ENCODE results near the gene PRKG1.

Gene PRKG1

GRCh38 chr10:52108236-52108635 is 1033.9 kb downstream of the PRKG1 start:
- TF ChIP-seq CTCF (IDR thresholded peaks at IDR 0.05; ENCODE audit: low read depth, low read length) = no peak
- Histone ChIP-seq H3K36me3 (no peaks in the 10 kb centered on the region), H3K27me3 (ENCODE audit: insufficient read depth, low read depth, severe bottlenecking) (no peaks in the 10 kb centered on the region), H3K27ac (no peak overlapping the region), H3K9me3 (ENCODE audit: severe bottlenecking) (no peaks in the 10 kb centered on the region), H3K4me3 (ENCODE audit: low read depth, low read length) (no peak overlapping the region)
- no peak for DNase-seq

GRCh38 chr10:52110576-52110975 is 1036.3 kb downstream of the PRKG1 start:
- Histone ChIP-seq H3K9me3 (ENCODE audit: severe bottlenecking) (no peaks in the 10 kb centered on the region), H3K27ac (no peak overlapping the region), H3K4me3 (ENCODE audit: low read depth, low read length) (no peak overlapping the region), H3K27me3 (ENCODE audit: insufficient read depth, low read depth, severe bottlenecking) (no peaks in the 10 kb centered on the region), H3K36me3 (no peaks in the 10 kb centered on the region)
- no peak for TF ChIP-seq CTCF (IDR thresholded peaks at IDR 0.05; ENCODE audit: low read depth, low read length)
- no peak for DNase-seq

GRCh38 chr10:52111101-52111891 is 1037.0 kb downstream of the PRKG1 start:
- H3K27ac ChIP-seq = no peak overlapping the region
- no peaks in the 10 kb centered on the region for H3K36me3 ChIP-seq
- TF ChIP-seq CTCF (IDR thresholded peaks at IDR 0.05; ENCODE audit: low read depth, low read length) = no peak
- H3K27me3 ChIP-seq (ENCODE audit: insufficient read depth, low read depth, severe bottlenecking) = no peaks in the 10 kb centered on the region
- DNase-seq = no peak
- no peak overlapping the region for H3K4me3 ChIP-seq (ENCODE audit: low read depth, low read length)
- H3K9me3 ChIP-seq (ENCODE audit: severe bottlenecking) = no peaks in the 10 kb centered on the region

- Histone ChIP-seq H3K9me3 (ENCODE audit: severe bottlenecking) (no peaks in the 10 kb centered on the region), H3K27me3 (ENCODE audit: insufficient read depth, low read depth, severe bottlenecking) (no peaks in the 10 kb centered on the region), H3K36me3 (no peaks in the 10 kb centered on the region), H3K4me3 (ENCODE audit: low read depth, low read length) (no peak overlapping the region), H3K27ac (no peak overlapping the region)
- no peak for DNase-seq
- TF ChIP-seq CTCF (IDR thresholded peaks at IDR 0.05; ENCODE audit: low read depth, low read length) = no peak
Measured at GRCh38 chr10:52115823-52116222, 1041.5 kb downstream of the PRKG1 start.

- Histone ChIP-seq H3K9me3 (ENCODE audit: severe bottlenecking) (no peaks in the 10 kb centered on the region), H3K36me3 (no peaks in the 10 kb centered on the region), H3K27ac (no peak overlapping the region), H3K27me3 (ENCODE audit: insufficient read depth, low read depth, severe bottlenecking) (no peaks in the 10 kb centered on the region), H3K4me3 (ENCODE audit: low read depth, low read length) (no peak overlapping the region)
- TF ChIP-seq CTCF (IDR thresholded peaks at IDR 0.05; ENCODE audit: low read depth, low read length) = no peak
- no peak for DNase-seq
Measured at GRCh38 chr10:52119507-52119906, 1045.2 kb downstream of the PRKG1 start.

- H3K27ac ChIP-seq = no peak overlapping the region
- H3K36me3 ChIP-seq = no peaks in the 10 kb centered on the region
- DNase-seq = no peak
- H3K9me3 ChIP-seq (ENCODE audit: severe bottlenecking) = no peaks in the 10 kb centered on the region
- H3K4me3 ChIP-seq (ENCODE audit: low read depth, low read length) = no peak overlapping the region
- no peak for TF ChIP-seq CTCF (IDR thresholded peaks at IDR 0.05; ENCODE audit: low read depth, low read length)
- H3K27me3 ChIP-seq (ENCODE audit: insufficient read depth, low read depth, severe bottlenecking) = no peaks in the 10 kb centered on the region
Measured at GRCh38 chr10:52121688-52122087, 1047.4 kb downstream of the PRKG1 start.

Data from WERI-Rb-1 (cell line).